SK-N-SH (cell line): ENCODE measurements around the gene TDRD12. TPM values are rescaled to one million over a fixed set of nuclear protein-coding genes. Genes with fewer than 3 reads are reported as not detected.

Experiments
- CTCF ChIA-PET: fragments of 300-600, 350-600 bp; formaldehyde crosslinking; extraction: SDS; loops from one replicate; lab custom pipeline; 2021; lab: Yijun Ruan, JAX
- POLR2A ChIA-PET: fragments of 350-600 bp; sonication (Branson Sonifier 250); formaldehyde crosslinking; extraction: SDS; loops from one replicate; lab custom pipeline; 2020; ENCODE audit warnings: antibody characterized with exemption, inconsistent platforms; lab: Yijun Ruan, JAX
- DNase-seq: peaks from one replicate; pipeline ENCODE4 v3.0.0; 2012
- H2AFZ ChIP-seq: fragments of 200-600 bp; sonication (generic); 2 replicates; pipeline ENCODE4 v1.8.1; 2016; ENCODE audit warnings: antibody characterized with exemption, mild to moderate bottlenecking, low read depth
- H3F3A ChIP-seq: fragments of 200-600 bp; sonication (generic); replicated peaks from 2 replicates; pipeline ENCODE3; 2016; ENCODE audit warnings: antibody characterized with exemption, mild to moderate bottlenecking; ENCODE audit not compliant: insufficient read depth
- H3K27ac ChIP-seq, 2 experiments: fragments of 200-500 bp in 1 of 2; fragments of 200-600 bp in 1 of 2; sonication (Bioruptor generic) in 1 of 2; sonication (generic), shearing (Covaris generic) in 1 of 2; 2 replicates each; pipeline versions ENCODE4 v1.5.1 to v1.6.1; 2014 to 2016; ENCODE audit warnings: low read depth in 2 of 2, inconsistent platforms in 1 of 2, low read length in 1 of 2, mild to moderate bottlenecking in 1 of 2, mixed read lengths in 1 of 2
- H3K27me3 ChIP-seq: fragments of 200-600 bp; sonication (generic), shearing (Covaris generic); 2 replicates; pipeline ENCODE4 v1.6.1; 2016; ENCODE audit warnings: mixed run types; ENCODE audit not compliant: insufficient read depth
- H3K36me3 ChIP-seq, 2 experiments: fragments of 200-500 bp in 1 of 2; fragments of 200-600 bp in 1 of 2; sonication (Bioruptor generic) in 1 of 2; sonication (generic) in 1 of 2; replicated peaks in 1 of 2; 2 replicates each; pipeline versions ENCODE3 to v1.5.1; 2014 to 2016; ENCODE audit warnings: low read length in 1 of 2, mild to moderate bottlenecking in 1 of 2; ENCODE audit not compliant: insufficient read depth in 2 of 2, control insufficient read depth in 1 of 2
- H3K4me1 ChIP-seq, 2 experiments: fragments of 200-500 bp in 1 of 2; fragments of 200-600 bp in 1 of 2; sonication (Bioruptor generic) in 1 of 2; sonication (generic), shearing (Covaris generic) in 1 of 2; 2 replicates each; pipeline versions ENCODE4 v1.5.1 to v1.6.1; 2014 to 2016; ENCODE audit warnings: low read depth in 1 of 2, low read length in 1 of 2, mixed run types in 1 of 2; ENCODE audit not compliant: insufficient read depth in 2 of 2, control insufficient read depth in 1 of 2
- H3K4me2 ChIP-seq: fragments of 200-600 bp; sonication (generic), shearing (Covaris generic); 2 replicates; pipeline ENCODE4 v1.6.1; 2017; ENCODE audit warnings: mixed run types
- H3K4me3 ChIP-seq, 2 experiments: fragments of 200-500 bp in 1 of 2; fragments of 200-600 bp in 1 of 2; sonication (Bioruptor generic) in 1 of 2; sonication (generic), shearing (Covaris generic) in 1 of 2; 2 replicates each; pipeline versions ENCODE4 v1.5.1 to v1.8.1; 2014 to 2016; ENCODE audit warnings: low read depth in 2 of 2, inconsistent platforms in 1 of 2, low read length in 1 of 2, mild to moderate bottlenecking in 1 of 2, mixed read lengths in 1 of 2, moderate library complexity in 1 of 2
- H3K79me2 ChIP-seq: fragments of 200-600 bp; sonication (generic); 2 replicates; pipeline ENCODE4 v1.8.1; 2017; ENCODE audit warnings: mild to moderate bottlenecking; ENCODE audit not compliant: insufficient read depth
- H3K9ac ChIP-seq: fragments of 200-600 bp; sonication (generic); 2 replicates; pipeline ENCODE4 v1.6.1; 2017; ENCODE audit warnings: mixed run types
- H3K9me2 ChIP-seq: fragments of 200-600 bp; sonication (generic); 2 replicates; pipeline ENCODE4 v1.6.1; 2017; ENCODE audit warnings: mixed run types
- H3K9me3 ChIP-seq: fragments of 200-600 bp; sonication (generic); 2 replicates; pipeline ENCODE4 v1.6.1; 2017; ENCODE audit warnings: mixed run types, mild to moderate bottlenecking, moderate library complexity
- H4K20me1 ChIP-seq: fragments of 200-600 bp; sonication (generic); 2 replicates; pipeline ENCODE4 v1.6.1; 2017; ENCODE audit warnings: mild to moderate bottlenecking, mixed run types; ENCODE audit not compliant: insufficient read depth
- EZH2phosphoT487 ChIP-seq: fragments of 200-600 bp; sonication (generic); IDR thresholded peaks from 2 replicates; pipeline ENCODE4 v1.6.1; 2017; ENCODE audit warnings: low read depth, mixed run types, mild to moderate bottlenecking, antibody characterized with exemption, moderate library complexity, borderline replicate concordance
- FOSL2 ChIP-seq: IDR thresholded peaks from 2 replicates; pipeline ENCODE4 v1.4.0; 2012; ENCODE audit warnings: low read depth, mild to moderate bottlenecking, moderate library complexity, borderline replicate concordance
- FOXM1 ChIP-seq: IDR thresholded peaks from 2 replicates; pipeline ENCODE4 v1.4.0; 2012; ENCODE audit warnings: low read depth, mild to moderate bottlenecking
- GABPA ChIP-seq: IDR thresholded peaks from 2 replicates; pipeline ENCODE4 v1.4.0; 2012; ENCODE audit warnings: low read depth, mild to moderate bottlenecking
- GATA2 ChIP-seq: sonication (generic); formaldehyde crosslinking; IDR thresholded peaks from 2 replicates; pipeline ENCODE4 v1.5.0; 2020; ENCODE audit warnings: mild to moderate bottlenecking, missing genetic modification reagents
- IRF3 ChIP-seq: fragments of 150-350 bp; IDR thresholded peaks from 2 replicates; pipeline ENCODE4 v1.6.1; 2016; ENCODE audit warnings: mild to moderate bottlenecking, low read depth, low read length
- JUND ChIP-seq: IDR thresholded peaks from 2 replicates; pipeline ENCODE4 v1.4.0; 2012
- MAX ChIP-seq: IDR thresholded peaks from 2 replicates; pipeline ENCODE4 v1.4.0; 2012; ENCODE audit warnings: low read depth
- MEF2A ChIP-seq: IDR thresholded peaks from 2 replicates; pipeline ENCODE4 v1.4.0; 2012; ENCODE audit warnings: low read depth, borderline replicate concordance
- MXI1 ChIP-seq: IDR thresholded peaks from 2 replicates; pipeline ENCODE4 v1.6.1; 2012; ENCODE audit warnings: mild to moderate bottlenecking, low read depth, low read length, improper control_type of control experiment
- NFIC ChIP-seq: IDR thresholded peaks from 2 replicates; pipeline ENCODE4 v1.4.0; 2012; ENCODE audit warnings: borderline replicate concordance
- NRF1 ChIP-seq: IDR thresholded peaks from 2 replicates; pipeline ENCODE4 v1.6.1; 2012; ENCODE audit warnings: low read depth, mild to moderate bottlenecking, low read length
- POLR2AphosphoS5 ChIP-seq: IDR thresholded peaks from 2 replicates; pipeline ENCODE4 v1.6.1; 2012; ENCODE audit warnings: low read depth, low read length
- RAD21 ChIP-seq: IDR thresholded peaks from 2 replicates; pipeline ENCODE4 v1.6.1; 2012; ENCODE audit warnings: mild to moderate bottlenecking, low read length
- RCOR1 ChIP-seq: fragments of 150-350 bp; IDR thresholded peaks from 2 replicates; pipeline ENCODE4 v1.6.1; 2017; ENCODE audit warnings: antibody characterized with exemption, low read length
- RFX5 ChIP-seq: IDR thresholded peaks from 2 replicates; pipeline ENCODE4 v1.6.1; 2012; ENCODE audit warnings: mild to moderate bottlenecking, improper control_type of control experiment, low read length
- RXRA ChIP-seq: IDR thresholded peaks from 2 replicates; pipeline ENCODE4 v1.4.0; 2012; ENCODE audit warnings: low read depth, mild to moderate bottlenecking, borderline replicate concordance
- SIN3A ChIP-seq: IDR thresholded peaks from 2 replicates; pipeline ENCODE4 v1.6.1; 2012; ENCODE audit warnings: low read depth, mild to moderate bottlenecking, low read length, moderate library complexity, borderline replicate concordance
- SMC3 ChIP-seq: IDR thresholded peaks from 2 replicates; pipeline ENCODE4 v1.6.1; 2012; ENCODE audit warnings: low read depth, low read length, improper control_type of control experiment
- TCF12 ChIP-seq: IDR thresholded peaks from 2 replicates; pipeline ENCODE4 v1.4.0; 2012
- TEAD4 ChIP-seq: IDR thresholded peaks from 2 replicates; pipeline ENCODE4 v1.4.0; 2012; ENCODE audit warnings: mild to moderate bottlenecking, borderline replicate concordance; ENCODE audit not compliant: insufficient read depth
- USF1 ChIP-seq: IDR thresholded peaks from 2 replicates; pipeline ENCODE4 v1.4.0; 2012; ENCODE audit warnings: low read depth, borderline replicate concordance
- YY1 ChIP-seq: IDR thresholded peaks from 2 replicates; pipeline ENCODE4 v1.4.0; 2012; ENCODE audit warnings: low read depth, mild to moderate bottlenecking
- WGBS: methylation state at CpG from one replicate; pipeline ENCODE4 v1.1.6; 2017; ENCODE audit warnings: low lambda C conversion rate; 5-methylcytosine and 5-hydroxymethylcytosine counted together
- polyA plus RNA-seq, 3 experiments: library from polyadenylated mRNA; depleted of rRNA; stranded (reverse); fragments of >200 nt; gene quantifications; 2 replicates each; pipeline ENCODE4 v1.2.3, GENCODE V29; 2012

Gene TDRD12
- polyA plus RNA-seq, 1 of the 3 experiments (the other 2 are of a cell fraction) = 0.05 TPM

GRCh38 chr19:32861596-32861995 lies 142.0 kb downstream of the TDRD12 start:
- H3K79me2 ChIP-seq = no peaks in the 10 kb centered on the region
- H3K36me3 ChIP-seq = no peaks in the 10 kb centered on the region
- H3K27ac ChIP-seq = no peak overlapping the region
- WGBS = 94% methylated on average over 3 of the region's 3 CpGs
- no peaks in the 10 kb centered on the region for H3K27me3 ChIP-seq
- ChIA-PET POLR2A (no interaction called here), CTCF (no interaction called here)
- no peaks in the 10 kb centered on the region for H3F3A ChIP-seq
- H3K4me2 ChIP-seq = no peak overlapping the region
- H3K9me2 ChIP-seq = no peaks in the 10 kb centered on the region
- TF ChIP-seq SMC3 = no peak
- TF ChIP-seq RCOR1 = no peak
- no peak for TF ChIP-seq MEF2A
- no peak for TF ChIP-seq TCF12
- no peak for TF ChIP-seq EZH2phosphoT487
- TF ChIP-seq FOSL2 = no peak
- no peak for TF ChIP-seq GABPA
- TF ChIP-seq MXI1 = no peak
- TF ChIP-seq JUND = no peak
- TF ChIP-seq POLR2AphosphoS5 = no peak
- H3K4me1 ChIP-seq = no peaks in the 10 kb centered on the region
- no peak overlapping the region for H3K4me3 ChIP-seq
- H4K20me1 ChIP-seq = no peaks in the 10 kb centered on the region
- no peak overlapping the region for H3K9ac ChIP-seq
- no peak for DNase-seq
- no peaks in the 10 kb centered on the region for H3K9me3 ChIP-seq
- no peak overlapping the region for H2AFZ ChIP-seq

- no peak for DNase-seq
- Histone ChIP-seq H4K20me1 (no peaks in the 10 kb centered on the region), H3K9me2 (no peaks in the 10 kb centered on the region), H3K36me3 (no peaks in the 10 kb centered on the region), H3K4me3 (no peak overlapping the region), H3K9ac (no peak overlapping the region), H3F3A (no peaks in the 10 kb centered on the region), H3K27me3 (no peaks in the 10 kb centered on the region), H3K4me1 (no peaks in the 10 kb centered on the region), H2AFZ (no peak overlapping the region), H3K79me2 (no peaks in the 10 kb centered on the region), H3K9me3 (no peaks in the 10 kb centered on the region), H3K4me2 (no peak overlapping the region), H3K27ac (no peak overlapping the region)
- ChIA-PET POLR2A (no interaction called here), CTCF (no interaction called here)
- TF ChIP-seq JUND (no peak), MAX (no peak), IRF3 (no peak), USF1 (no peak), MEF2A (no peak), GATA2 (no peak), SMC3 (no peak), NRF1 (no peak), SIN3A (no peak), RFX5 (no peak), FOSL2 (no peak), RAD21 (no peak), TEAD4 (no peak), FOXM1 (no peak), YY1 (no peak), TCF12 (no peak), NFIC (no peak), RXRA (no peak)
- WGBS = 64% methylated on average over 19 of the region's 19 CpGs
Measured at GRCh38 chr19:32862173-32862572, 142.6 kb downstream of the TDRD12 start.
